Testis (tissue), 5 donors: ENCODE results near the gene GAS1. TPM values are rescaled to one million over a fixed set of nuclear protein-coding genes. Genes with fewer than 3 reads are reported as not detected.

ENCODE experiments used
- DNase-seq: peaks from one replicate; pipeline ENCODE4 v3.0.0-alpha.2; 2019
- H3K27ac ChIP-seq, 2 donors: fragments of 200-600 bp; sonication (generic); one replicate each; pipeline ENCODE4 v1.5.1; 2019
- H3K27me3 ChIP-seq: fragments of 200-600 bp; sonication (generic); one replicate; pipeline ENCODE4 v1.5.1; 2019
- H3K36me3 ChIP-seq: fragments of 200-600 bp; sonication (generic); one replicate; pipeline ENCODE4 v1.5.1; 2017; ENCODE audit warnings: low read depth; ENCODE audit errors: missing control alignments
- H3K4me1 ChIP-seq: fragments of 200-600 bp; sonication (generic); one replicate; pipeline ENCODE4 v1.5.1; 2019
- H3K4me3 ChIP-seq, 2 donors: fragments of 200-600 bp; sonication (generic); one replicate each; pipeline ENCODE4 v1.5.1; 2017 to 2019
- H3K9me3 ChIP-seq: fragments of 200-600 bp; sonication (generic); one replicate; pipeline ENCODE4 v1.5.1; 2017
- CTCF ChIP-seq, 3 experiments: fragments of 450-650 bp in 2 of 3; fragments of 200-600 bp in 1 of 3; sonication (generic) in 1 of 3; IDR thresholded peaks; one replicate each; pipeline ENCODE4 v1.5.1; 2016 to 2019; ENCODE audit warnings: antibody characterized with exemption in 3 of 3, mild to moderate bottlenecking in 2 of 3, moderate library complexity in 1 of 3
- POLR2A ChIP-seq: fragments of 450-650 bp; IDR thresholded peaks from one replicate; pipeline ENCODE4 v1.6.1; 2017; ENCODE audit warnings: antibody characterized with exemption, mild to moderate bottlenecking, moderate library complexity
- WGBS, 2 donors: methylation state at CpG; one replicate each; pipeline ENCODE4 v1.1.5; 2018; 5-methylcytosine and 5-hydroxymethylcytosine counted together
- intact Hi-C: fragments of 100-400 bp; cut with DNase I; formaldehyde crosslinking; loops from one replicate; pipeline ENCODE4 v1.15.1; 2023; ENCODE audit warnings: low total_unique reads
- long read RNA-seq, 2 donors: transcript quantifications; one replicate each; lab custom pipeline, GENCODE V29; 2026
- polyA plus RNA-seq: library from polyadenylated mRNA; stranded (reverse); fragments of 350-450 nt; fragmentation: Illumina TruSeq; extraction: RNeasy Lipid Tissue Mini Kit (QIAGEN cat#74804); gene quantifications from one replicate; pipeline ENCODE4 v1.2.3, GENCODE V29; 2014; ENCODE audit warnings: low read depth, low replicate concordance; ENCODE audit not compliant: insufficient read depth
- total RNA-seq, 2 donors: library from RNA; depleted of rRNA; stranded (reverse); fragments of >200 nt; gene quantifications; one replicate each; pipeline ENCODE4 v1.2.3, GENCODE V29; 2016

The GAS1 gene
- 10 to 100 TPM; 12.9 to 13.9 TPM for total RNA-seq
- polyA plus RNA-seq: 25.7 TPM
- long read RNA-seq, donor 1, transcript GAS1-201 (1 exons, 2,827 nt): major isoform, 101 of 101 reads
- long read RNA-seq, donor 1, partial matches to known transcripts: 0 of 101 reads
- long read RNA-seq, donor 1, other reads (novel, unspliced or antisense): 0 of 101 reads
- long read RNA-seq, donor 2, transcript GAS1-201 (1 exons, 2,827 nt): major isoform, 36 of 36 reads
- long read RNA-seq, donor 2, partial matches to known transcripts: 0 of 36 reads
- long read RNA-seq, donor 2, other reads (novel, unspliced or antisense): 0 of 36 reads

- H3K4me1 ChIP-seq: peaks cover 25% of the 10 kb centered on the region
- DNase-seq: peak; percentile 95
- intact Hi-C loops: loop anchor here (5.0 kb wide), 1 partner anchor 460 kb away; no protein-coding TSS in a partner anchor
- no peak for TF ChIP-seq POLR2A
- no peak for TF ChIP-seq CTCF (IDR thresholded peaks at IDR 0.05)
- H3K36me3 ChIP-seq: no peaks in the 10 kb centered on the region
- WGBS, 2 donors: 0 to 1% methylated on average over 36 to 69 of the region's 89 CpGs
- H3K27ac ChIP-seq: peak within 1 kb of the TSS; percentile 84 to 89
- peak within 1 kb of the TSS; percentile 77 to 84 for H3K4me3 ChIP-seq
- no peaks in the 10 kb centered on the region for H3K27me3 ChIP-seq
- no peaks in the 10 kb centered on the region for H3K9me3 ChIP-seq
Observed at GRCh38 chr9:86947146-86948073, at the start of gene GAS1. Gene GAS1, minus strand, starts transcription at chr9:86947506. Its CDS starts 727 bp downstream, at chr9:86946779.

GRCh38 chr9:86994231-86994630 is 46.9 kb upstream of the GAS1 start:
- Histone ChIP-seq H3K27ac (no peak overlapping the region), H3K36me3 (no peaks in the 10 kb centered on the region), H3K9me3 (no peaks in the 10 kb centered on the region), H3K4me3 (no peak overlapping the region), H3K4me1 (no peaks in the 10 kb centered on the region), H3K27me3 (no peaks in the 10 kb centered on the region)
- no peak for DNase-seq
- 24 to 28% methylated on average over 1 of the region's 1 CpG for WGBS, 2 donors
- no peak for TF ChIP-seq CTCF (IDR thresholded peaks at IDR 0.05)
- TF ChIP-seq POLR2A: no peak
- intact Hi-C loops: no loop called here

- intact Hi-C loops: no loop called here
- no peak for DNase-seq
- Histone ChIP-seq H3K9me3 (no peaks in the 10 kb centered on the region), H3K27ac (no peak overlapping the region), H3K27me3 (no peaks in the 10 kb centered on the region), H3K4me3 (no peak overlapping the region), H3K4me1 (no peaks in the 10 kb centered on the region), H3K36me3 (no peaks in the 10 kb centered on the region)
- TF ChIP-seq POLR2A (no peak), CTCF (IDR thresholded peaks at IDR 0.05) (no peak)
Observed at GRCh38 chr9:86993830-86994229, 46.5 kb upstream of the GAS1 start.

GRCh38 chr9:86991077-86991476 is 43.8 kb upstream of the GAS1 start:
- Histone ChIP-seq H3K27ac (no peak overlapping the region), H3K27me3 (no peaks in the 10 kb centered on the region), H3K4me3 (no peak overlapping the region), H3K9me3 (no peaks in the 10 kb centered on the region), H3K36me3 (no peaks in the 10 kb centered on the region), H3K4me1 (no peaks in the 10 kb centered on the region)
- 75 to 82% methylated on average over 4 of the region's 4 CpGs for WGBS, 2 donors
- intact Hi-C loops: no loop called here
- TF ChIP-seq POLR2A: no peak
- TF ChIP-seq CTCF (IDR thresholded peaks at IDR 0.05): no peak
- DNase-seq: no peak
